Measurements from ENCODE around the gene KLF12. TPM values are rescaled to one million over a fixed set of nuclear protein-coding genes. Genes with fewer than 3 reads are reported as not detected.

Gene KLF12
- total RNA-seq (10 to 100 TPM; 12.2 to 16.1 (median 13.7) TPM), polyA plus RNA-seq (1 to 10 TPM in 1 of 3 donors, under 1 TPM in 2; 0.46 to 3.0 (median 0.60) TPM)

DNA sequence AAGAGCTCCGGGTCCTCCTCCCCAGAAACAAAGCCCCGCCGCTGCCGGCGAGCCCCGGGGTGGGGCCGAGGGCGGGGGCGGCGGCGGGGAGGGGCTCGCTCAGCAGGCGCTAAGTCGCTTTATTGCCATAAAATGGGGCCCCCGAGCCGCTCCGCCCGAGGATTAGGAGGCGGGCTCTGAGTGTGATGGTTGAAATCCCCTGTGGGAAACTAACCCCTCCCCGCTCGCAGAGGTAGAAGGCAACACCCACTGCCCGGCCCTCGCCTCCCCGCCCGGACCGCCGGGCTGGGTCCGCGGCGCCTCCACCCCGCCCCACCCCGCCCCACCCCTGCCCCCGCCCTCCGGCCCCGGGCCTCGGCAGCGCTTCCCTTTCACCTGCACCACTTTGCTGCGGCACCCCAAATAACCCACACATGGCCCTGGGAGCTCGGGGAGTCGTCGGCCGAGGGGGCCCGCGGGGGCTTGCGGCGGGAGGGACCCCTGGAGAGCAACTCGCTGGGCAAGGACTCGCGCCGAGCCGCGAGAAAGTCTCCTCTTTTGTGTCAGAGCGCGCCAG lies at the start of gene KLF12:
KLF12 (minus strand) TSS at position 184 of the 556 bp plus-strand sequence.
- TF ChIP-seq CTCF (IDR thresholded peaks at IDR 0.05), result no peak
- TF ChIP-seq POLR2AphosphoS5 (IDR thresholded peaks at IDR 0.05), result peak in 1 of 4 donors; percentile 3
- H3K4me1 ChIP-seq, result peaks cover 0 to 41% (median 21%) of the 10 kb centered on the region in 4 donors
- H3K4me3 ChIP-seq, result peak within 1 kb of the TSS; percentile 61 to 97 (median 82)
- intact Hi-C loops (cut with DNase I), result loop anchor here (2.0 to 10.0 kb wide), 5 partner anchors 57 to 367 kb away; no protein-coding TSS in a partner anchor
- no peaks in the 10 kb centered on the region for H3K27me3 ChIP-seq
- H3K36me3 ChIP-seq, result no peaks in the 10 kb centered on the region
- WGBS, 2 donors, result 0 to 1% methylated on average over 54 of the region's 54 CpGs
- peak within 1 kb of the TSS; percentile 87 to 98 (median 96) for H3K27ac ChIP-seq
- peak; percentile 96 for DNase-seq
- no peaks in the 10 kb centered on the region for H3K9me3 ChIP-seq

GRCh38 chr13:74182491-74182890 lies 48.3 kb upstream of the KLF12 start:
- DNase-seq, result no peak
- intact Hi-C loops (cut with DNase I), result no loop called here
- 88 to 93% methylated on average over 1 of the region's 1 CpG for WGBS, 2 donors
- TF ChIP-seq CTCF (IDR thresholded peaks at IDR 0.05), result no peak
- TF ChIP-seq POLR2A (IDR thresholded peaks at IDR 0.05), result no peak
- no peaks in the 10 kb centered on the region for H3K9me3 ChIP-seq
- no peaks in the 10 kb centered on the region for H3K4me1 ChIP-seq
- H3K27me3 ChIP-seq, result no peaks in the 10 kb centered on the region
- H3K4me3 ChIP-seq, result no peak overlapping the region
- H3K36me3 ChIP-seq, result no peaks in the 10 kb centered on the region
- H3K27ac ChIP-seq, result no peak overlapping the region

- Histone ChIP-seq H3K27me3 (no peaks in the 10 kb centered on the region), H3K36me3 (no peaks in the 10 kb centered on the region), H3K9me3 (no peaks in the 10 kb centered on the region), H3K27ac (no peak overlapping the region), H3K4me3 (no peak overlapping the region), H3K4me1 (no peaks in the 10 kb centered on the region)
- intact Hi-C loops (cut with DNase I), result no loop called here
- no peak for DNase-seq
- no peak for TF ChIP-seq CTCF (IDR thresholded peaks at IDR 0.05)
- TF ChIP-seq POLR2AphosphoS5 (IDR thresholded peaks at IDR 0.05), result no peak
- no peak for TF ChIP-seq POLR2A (IDR thresholded peaks at IDR 0.05)
- TF ChIP-seq EP300 (IDR thresholded peaks at IDR 0.05), result no peak
- WGBS, 2 donors, result 53 to 73% methylated on average over 2 of the region's 2 CpGs
Measured at GRCh38 chr13:74174810-74175209, 40.6 kb upstream of the KLF12 start.

DNA sequence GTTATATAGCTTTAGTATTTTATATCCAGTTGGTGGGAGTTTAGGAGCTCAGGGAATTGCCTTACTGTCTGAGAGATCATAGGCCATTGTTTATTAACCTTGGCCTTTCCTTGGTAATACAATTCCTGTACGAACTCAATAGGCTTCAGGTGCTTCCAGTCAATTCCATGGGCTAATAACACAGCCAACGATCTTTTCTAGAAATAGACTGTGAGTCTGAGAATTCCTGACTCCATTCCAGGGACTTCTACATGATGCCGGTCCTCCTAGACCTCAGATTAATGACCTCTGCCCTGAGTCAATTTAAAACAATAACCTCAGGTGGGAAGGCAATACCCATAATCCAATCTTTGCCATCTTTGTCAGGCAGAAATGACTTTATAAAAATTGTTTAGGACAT lies 39.6 kb upstream of the KLF12 start:
- Histone ChIP-seq H3K27ac (no peak overlapping the region), H3K9me3 (no peaks in the 10 kb centered on the region), H3K36me3 (no peaks in the 10 kb centered on the region), H3K4me3 (no peak overlapping the region), H3K27me3 (no peaks in the 10 kb centered on the region), H3K4me1 (no peaks in the 10 kb centered on the region)
- TF ChIP-seq CTCF (IDR thresholded peaks at IDR 0.05) (no peak), POLR2AphosphoS5 (IDR thresholded peaks at IDR 0.05) (no peak), POLR2A (IDR thresholded peaks at IDR 0.05) (no peak), EP300 (IDR thresholded peaks at IDR 0.05) (no peak)
- DNase-seq, result no peak
- intact Hi-C loops (cut with DNase I), result no loop called here
- 89% methylated on average over 3 of the region's 3 CpGs for WGBS, 2 donors

GRCh38 chr13:74171641-74172040 lies 37.4 kb upstream of the KLF12 start:
- Histone ChIP-seq H3K27ac (no peak overlapping the region), H3K9me3 (no peaks in the 10 kb centered on the region), H3K27me3 (no peaks in the 10 kb centered on the region), H3K4me3 (no peak overlapping the region), H3K4me1 (no peaks in the 10 kb centered on the region), H3K36me3 (no peaks in the 10 kb centered on the region)
- no peak for TF ChIP-seq POLR2A (IDR thresholded peaks at IDR 0.05)
- no peak for TF ChIP-seq CTCF (IDR thresholded peaks at IDR 0.05)
- TF ChIP-seq EP300 (IDR thresholded peaks at IDR 0.05), result no peak
- no peak for TF ChIP-seq POLR2AphosphoS5 (IDR thresholded peaks at IDR 0.05)
- DNase-seq, result no peak
- intact Hi-C loops (cut with DNase I), result no loop called here
